ENCODE results near the gene PNPLA6.

Gene PNPLA6

GRCh38 chr19:7535047-7535997, at the start of gene PNPLA6:
TSS of gene PNPLA6 (plus strand) at chr19:7535717. CDS start at chr19:7535789, 72 bp downstream.
- peak; percentile 87 for DNase-seq

- DNase-seq: no peak
Observed at GRCh38 chr19:7486923-7487322, 48.6 kb upstream of the PNPLA6 start.

GRCh38 chr19:7488736-7489353, 46.7 kb upstream of the PNPLA6 start, which contains the start of gene PEX11G:
TSS of gene PEX11G (minus strand) at chr19:7489035. CDS start at chr19:7489010, 25 bp downstream.
- DNase-seq: peak; percentile 90

GRCh38 chr19:7489609-7490044, 45.9 kb upstream of the PNPLA6 start:
- no peak for DNase-seq

GRCh38 chr19:7492142-7492541, 43.4 kb upstream of the PNPLA6 start:
- DNase-seq: no peak

- no peak for DNase-seq
Observed at GRCh38 chr19:7492558-7492957, 43.0 kb upstream of the PNPLA6 start.

GRCh38 chr19:7494416-7495098, 41.0 kb upstream of the PNPLA6 start:
- no peak for DNase-seq

GRCh38 chr19:7497292-7497691, 38.2 kb upstream of the PNPLA6 start:
- DNase-seq: no peak

- DNase-seq: peak; percentile 87
Observed at GRCh38 chr19:7500811-7501450, 34.6 kb upstream of the PNPLA6 start.

- no peak for DNase-seq
Observed at GRCh38 chr19:7502552-7502951, 33.0 kb upstream of the PNPLA6 start.

- no peak for DNase-seq
Observed at GRCh38 chr19:7504684-7505083, 30.8 kb upstream of the PNPLA6 start.

- DNase-seq: no peak
Observed at GRCh38 chr19:7505288-7505681, 30.2 kb upstream of the PNPLA6 start.

- DNase-seq: no peak
Observed at GRCh38 chr19:7505682-7506384, 29.7 kb upstream of the PNPLA6 start.

GRCh38 chr19:7506385-7507328, 28.9 kb upstream of the PNPLA6 start:
- DNase-seq: no peak

GRCh38 chr19:7507884-7508283, 27.6 kb upstream of the PNPLA6 start:
- no peak for DNase-seq

GRCh38 chr19:7509625-7510024, 25.9 kb upstream of the PNPLA6 start:
- no peak for DNase-seq

GRCh38 chr19:7512400-7512851, 23.1 kb upstream of the PNPLA6 start:
- no peak for DNase-seq

- DNase-seq: no peak
Observed at GRCh38 chr19:7513809-7514642, 21.5 kb upstream of the PNPLA6 start.

GRCh38 chr19:7515110-7515644, 20.3 kb upstream of the PNPLA6 start:
- no peak for DNase-seq

All from NCI-H1105 treated with DMSO at 0.1 percent for 48 hours (cell line).